Stimulated activated CD8-positive, alpha-beta memory T cell treated with anti-CD3 and anti-CD28 coated beads, Interleukin-12 subunit alpha, Interleukin-12 subunit beta, amount 100 ng/mL, for 24 hours (primary cell): ENCODE data around the gene BRD7.
"Not testable (repeated sequence)": the region's sequence is repeated elsewhere in the genome, so short reads cannot be mapped to it uniquely, and the experiment has no call there.

ENCODE experiments used
- DNase-seq: peaks from one replicate; pipeline ENCODE4 v3.0.0-alpha.2; 2020; ENCODE audit errors: extremely low read depth

The BRD7 gene

DNA sequence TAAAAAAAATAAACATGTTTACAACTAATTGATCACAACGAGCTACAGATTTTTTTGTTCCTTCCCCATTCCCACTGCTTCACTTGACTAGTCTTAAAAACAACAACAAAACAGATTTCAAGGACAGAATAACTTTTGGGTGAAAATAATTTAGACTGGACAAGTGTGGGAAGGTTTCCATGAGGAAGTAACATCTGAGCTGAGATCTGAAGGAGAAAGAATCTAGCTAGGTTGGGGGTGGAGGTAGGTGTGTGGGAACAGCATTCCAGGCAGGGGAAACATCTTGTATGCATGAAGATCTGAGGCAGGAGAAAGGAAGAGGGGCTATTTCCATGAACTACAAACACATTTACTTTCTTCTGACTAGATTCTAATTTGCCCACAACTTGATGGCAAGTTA is 9.2 kb downstream of the BRD7 start:
- DNase-seq, result no peak

DNA sequence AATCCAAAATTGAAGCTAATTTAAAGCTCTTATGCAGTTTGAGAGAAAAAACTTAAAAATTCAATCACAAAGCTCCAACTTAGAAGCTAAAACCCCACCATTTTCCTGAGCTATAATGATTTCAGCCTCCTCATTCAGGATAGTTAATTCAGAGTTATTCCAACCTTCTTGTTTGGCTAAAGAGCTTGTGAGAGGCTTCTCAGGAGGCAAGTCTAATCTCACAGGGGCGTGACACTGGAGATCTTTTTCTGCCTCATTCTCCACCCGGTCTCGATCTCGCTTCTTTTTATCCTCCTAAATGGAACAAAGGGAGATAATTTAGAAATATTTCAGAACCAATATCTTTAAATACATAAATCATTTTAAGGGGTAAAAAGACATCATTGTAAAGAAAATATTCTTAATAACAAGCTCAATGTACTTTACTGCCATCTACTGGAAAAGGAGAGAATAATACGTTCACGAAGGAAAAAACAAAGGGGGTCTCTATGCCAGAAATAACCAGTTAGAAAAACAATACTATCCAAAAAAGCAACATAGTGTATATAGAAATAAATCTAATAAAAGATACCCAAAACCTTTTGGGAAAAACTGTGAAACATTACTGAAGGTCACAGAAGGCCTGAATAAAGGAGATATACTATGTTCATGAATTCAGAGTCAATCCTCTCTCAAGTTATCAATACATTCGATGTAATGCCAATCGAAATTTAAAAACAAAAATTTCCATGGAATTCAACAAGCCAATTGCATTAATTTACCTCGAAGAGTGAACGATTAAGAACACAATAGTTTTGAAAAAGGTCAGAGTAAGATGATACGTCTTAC is 13.9 kb downstream of the BRD7 start:
- DNase-seq, result no peak

DNA sequence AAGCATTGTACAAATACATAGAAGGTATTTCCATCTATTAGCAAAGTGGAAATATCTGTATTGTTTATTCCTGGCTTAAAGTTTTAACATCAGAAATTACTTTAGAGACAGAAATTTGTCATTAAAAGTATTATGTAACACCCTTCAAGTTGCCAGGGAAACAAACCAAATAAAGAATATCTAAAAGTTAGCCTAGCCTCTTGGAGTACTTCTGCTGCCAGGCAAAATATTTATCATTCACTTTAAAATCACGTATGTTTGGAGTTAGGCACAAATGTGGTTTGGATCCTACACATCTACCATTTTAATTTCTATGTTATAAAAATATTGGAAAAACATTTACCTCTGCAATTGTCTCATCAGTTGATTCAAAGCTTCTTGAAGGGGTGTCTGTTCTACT is 14.7 kb downstream of the BRD7 start:
- DNase-seq, result no peak

DNA sequence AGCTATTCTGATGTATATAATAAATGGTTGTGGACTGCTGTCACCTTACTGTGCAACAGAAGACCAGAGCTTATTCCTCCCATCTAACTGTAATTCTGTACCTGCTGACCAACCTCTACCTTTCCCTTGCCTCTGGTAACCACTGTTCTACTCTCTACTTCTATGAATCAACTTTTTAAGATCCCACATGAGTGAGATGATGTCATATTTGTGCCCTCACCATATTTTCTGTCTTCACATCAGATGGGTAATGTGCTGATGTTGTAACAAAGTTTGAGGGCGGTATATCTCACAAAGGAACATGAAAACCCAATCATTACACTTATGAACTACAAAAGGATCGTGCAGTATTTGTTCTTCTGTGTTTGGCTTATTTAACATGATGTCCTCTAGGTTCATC is 16.8 kb downstream of the BRD7 start:
- no peak for DNase-seq

DNA sequence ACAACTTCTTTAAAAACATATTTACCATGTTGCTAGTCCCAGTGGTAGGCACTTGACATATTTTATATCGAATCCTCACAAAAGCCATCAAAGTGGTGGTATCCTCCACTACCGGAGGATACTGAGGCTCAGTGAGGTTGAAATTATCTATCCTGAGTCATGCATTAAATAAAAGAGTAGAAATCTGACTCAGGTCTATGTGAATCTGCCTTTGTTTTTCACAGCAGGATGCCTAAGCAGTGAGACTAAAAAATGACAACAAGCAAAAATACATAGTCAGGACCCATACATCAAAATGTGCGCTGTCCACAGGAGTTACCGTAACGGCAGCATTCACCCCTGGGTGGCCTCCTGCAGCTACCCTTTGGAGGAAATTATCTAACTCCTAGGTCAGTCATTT is 17.7 kb downstream of the BRD7 start:
- DNase-seq, result no peak

DNA sequence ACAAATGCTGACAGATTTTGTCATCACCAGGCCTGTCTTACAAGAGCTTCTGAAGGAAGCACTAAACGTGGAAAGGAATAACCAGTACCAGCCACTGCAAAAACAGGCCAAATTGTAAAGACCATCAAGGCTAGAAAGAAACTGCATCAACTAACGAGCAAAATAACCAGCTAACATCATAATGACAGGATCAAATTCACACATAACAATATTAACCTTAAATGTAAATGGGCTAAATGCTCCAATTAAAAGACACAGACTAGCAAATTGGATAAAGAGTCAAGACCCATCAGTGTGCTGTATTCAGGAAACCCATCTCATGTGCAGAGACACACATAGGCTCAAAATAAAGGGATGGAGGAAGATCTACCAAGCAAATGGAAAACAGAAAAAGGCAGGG is 23.6 kb downstream of the BRD7 start:
- not testable (repeated sequence) for DNase-seq

DNA sequence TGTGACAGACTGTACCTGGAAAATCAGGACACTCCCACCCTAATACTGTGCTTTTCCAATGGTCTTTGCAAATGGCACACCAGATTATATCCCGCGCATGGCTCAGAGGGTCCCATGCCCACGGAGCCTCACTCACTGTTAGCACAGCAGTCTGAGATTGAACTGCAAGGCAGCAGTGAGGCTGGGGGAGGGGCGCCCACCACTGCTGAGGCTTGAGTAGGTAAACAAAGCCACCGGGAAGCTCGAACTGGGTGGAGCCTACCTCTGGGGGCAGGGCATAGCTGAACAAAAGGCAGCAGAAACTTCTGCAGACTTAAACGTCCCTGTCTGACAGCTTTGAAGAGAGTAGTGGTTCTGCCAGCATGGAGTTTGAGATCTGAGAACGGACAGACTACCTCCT is 25.2 kb downstream of the BRD7 start:
- not testable (repeated sequence) for DNase-seq

DNA sequence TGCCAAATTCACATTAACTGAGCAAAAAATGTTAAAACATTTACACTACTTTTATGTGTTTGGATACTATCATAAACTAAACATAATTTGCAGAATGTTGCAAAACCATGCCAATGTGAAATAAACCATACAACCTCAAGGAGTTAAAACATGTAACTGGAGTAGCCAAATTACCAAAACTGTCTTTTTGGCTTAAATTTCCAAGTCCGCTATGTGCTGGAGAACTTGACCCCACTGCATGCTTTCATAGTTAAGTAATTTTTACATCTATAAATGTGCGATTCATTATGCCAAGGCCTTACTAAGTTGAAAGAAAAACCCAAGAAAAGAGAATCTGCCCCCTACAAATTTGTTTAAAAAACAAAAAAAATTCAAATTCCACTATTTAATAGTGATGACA is 28.2 kb downstream of the BRD7 start:
- DNase-seq, result no peak

DNA sequence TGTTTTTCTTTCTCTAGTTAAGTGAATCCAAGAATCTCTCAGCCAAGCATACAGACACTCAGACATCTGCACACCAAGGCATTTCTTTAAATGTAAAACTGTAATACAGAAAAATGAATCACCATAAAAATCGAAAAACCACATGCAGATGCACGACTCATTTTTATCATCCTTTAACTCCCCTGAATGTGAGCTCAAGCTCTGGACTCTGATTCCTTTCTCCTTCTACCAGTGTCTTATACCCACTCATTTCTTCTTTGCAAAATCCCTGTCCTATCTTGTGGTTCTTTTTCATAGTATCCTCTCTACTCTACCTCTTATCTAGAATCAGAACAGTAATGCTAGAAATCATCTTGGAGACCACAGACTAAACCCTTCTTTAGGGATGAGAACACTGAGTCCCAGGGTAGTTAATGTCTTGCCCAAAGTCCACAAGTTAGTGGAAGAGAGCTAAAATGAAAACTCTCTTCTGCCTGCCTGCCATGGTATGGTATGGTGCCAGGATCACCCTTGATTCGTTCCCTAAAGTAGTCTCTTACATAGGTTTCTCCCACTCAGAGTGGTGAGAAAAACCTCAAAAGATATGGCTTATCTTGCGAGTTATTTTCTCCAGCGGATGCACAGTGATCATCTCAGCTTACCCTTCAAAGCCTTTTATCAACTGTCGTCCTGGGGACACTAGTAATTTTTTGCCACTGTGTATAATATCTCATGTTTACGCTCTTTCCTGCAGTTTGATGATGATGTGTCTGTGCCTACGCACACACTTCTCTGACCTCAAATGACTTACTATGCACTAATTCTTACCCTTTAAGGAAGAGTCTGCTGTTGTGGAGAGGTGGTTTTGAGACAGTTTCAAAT is 30.2 kb downstream of the BRD7 start:
- DNase-seq, result no peak

DNA sequence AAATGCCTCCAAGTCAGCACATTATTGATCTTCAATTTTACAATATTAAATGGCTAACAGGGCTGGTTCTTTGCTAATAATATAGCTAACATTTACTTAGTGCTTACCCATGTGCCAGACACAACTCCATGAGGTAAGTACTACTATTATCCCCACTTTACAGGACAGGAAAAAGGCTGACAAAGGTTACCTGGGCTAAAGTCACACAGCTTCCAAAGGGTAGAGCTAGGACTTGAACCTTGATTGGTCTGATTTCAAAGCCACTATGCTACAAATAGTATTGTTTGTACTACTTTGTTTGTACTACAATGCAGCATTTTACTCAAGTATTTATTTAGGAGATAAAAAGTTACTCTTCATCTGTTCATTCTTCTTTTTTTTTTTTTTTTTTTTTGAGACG is 31.9 kb downstream of the BRD7 start:
- DNase-seq, result no peak

DNA sequence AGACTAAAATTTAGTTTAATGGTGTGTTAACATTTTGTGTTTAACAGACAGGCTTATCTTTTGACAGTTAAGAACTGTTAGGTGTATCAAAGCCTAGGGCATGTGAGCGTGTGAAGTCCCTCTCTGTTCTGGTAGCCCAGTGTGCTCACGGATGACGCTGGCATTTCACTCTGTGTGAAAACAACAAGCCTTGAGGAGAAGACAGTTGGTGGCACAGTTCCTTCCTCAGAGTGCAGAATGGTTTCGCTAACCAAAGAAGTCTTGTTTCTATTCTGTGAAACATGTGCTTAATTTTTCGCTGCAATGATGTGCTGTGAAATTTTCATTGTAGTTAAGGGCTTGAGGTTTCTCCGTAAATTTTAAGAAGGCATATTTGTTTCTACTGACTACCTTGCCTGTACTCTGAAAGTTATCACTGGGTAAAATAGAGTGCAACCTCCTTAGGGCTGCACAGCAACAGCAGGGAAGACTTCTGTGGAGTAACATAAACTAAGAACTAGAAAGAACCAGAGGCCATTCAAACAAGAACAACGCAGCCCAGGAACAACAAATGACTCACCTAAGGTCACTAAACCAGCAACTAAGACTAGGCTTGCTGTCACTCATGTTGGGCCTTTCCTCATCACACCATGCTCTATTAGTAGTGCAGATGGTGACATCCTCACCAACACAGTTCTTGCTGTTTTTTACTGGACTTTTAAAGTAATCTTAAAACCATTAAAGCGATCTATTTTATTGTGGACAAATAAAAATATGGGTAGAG is 33.4 kb downstream of the BRD7 start:
- DNase-seq, result no peak

DNA sequence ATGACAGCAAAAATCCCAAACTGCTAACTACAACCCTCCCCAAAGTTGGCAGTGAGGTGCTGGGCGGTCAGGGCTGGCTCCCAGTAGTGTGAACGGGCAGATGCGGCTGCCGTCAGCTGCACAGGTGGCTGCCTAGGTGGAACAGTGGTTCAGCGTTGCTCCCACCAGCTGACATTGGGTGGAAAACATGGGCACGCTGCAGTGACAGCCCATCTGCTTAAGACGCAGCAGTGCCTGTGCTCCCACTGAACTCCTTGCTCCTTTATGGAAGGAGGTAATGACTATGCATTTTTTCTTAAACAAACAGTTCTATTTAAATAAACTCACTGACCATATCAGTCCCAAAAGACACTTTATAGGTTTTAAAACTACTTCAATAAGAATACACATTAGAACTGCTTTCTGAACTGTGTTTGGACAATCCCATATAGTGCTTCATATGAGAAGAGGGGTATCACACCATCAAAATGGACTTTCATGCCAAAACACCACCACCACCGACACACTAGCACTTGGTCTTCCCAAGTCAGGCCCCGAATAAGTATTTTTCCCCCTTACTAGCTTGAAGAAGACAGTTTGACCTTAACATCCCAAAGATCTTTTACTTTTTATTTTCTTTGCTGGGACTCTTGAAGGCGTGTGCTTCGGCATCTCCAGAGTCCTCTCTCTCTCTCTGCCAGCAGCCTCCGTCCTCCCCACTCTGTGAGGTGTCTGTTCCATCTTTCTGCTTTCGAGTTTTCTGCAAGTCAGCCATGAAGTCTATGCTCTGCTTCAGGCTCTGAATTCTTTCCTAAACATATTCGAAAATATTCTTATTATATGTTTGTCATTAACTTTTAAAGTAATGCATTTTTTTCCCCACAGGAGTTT is 34.4 kb downstream of the BRD7 start:
- DNase-seq, result no peak

DNA sequence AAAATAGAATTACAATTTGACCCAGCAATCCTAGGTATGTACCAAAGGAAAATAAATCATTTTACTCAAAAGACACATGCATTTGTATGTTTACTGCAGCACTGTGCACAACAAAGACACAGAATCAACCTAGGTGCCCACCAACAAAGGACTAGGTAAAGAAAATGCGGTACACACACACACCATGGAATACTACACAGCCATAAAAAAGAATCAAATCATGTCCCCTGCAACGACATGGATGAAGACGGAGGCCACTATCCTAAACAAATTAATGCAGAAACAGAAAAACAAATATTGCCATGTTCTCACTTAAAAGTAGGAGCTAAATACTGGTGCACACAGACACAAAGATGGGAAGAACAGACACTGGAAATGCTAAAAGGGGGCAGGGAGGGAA is 36.2 kb downstream of the BRD7 start:
- no peak for DNase-seq

DNA sequence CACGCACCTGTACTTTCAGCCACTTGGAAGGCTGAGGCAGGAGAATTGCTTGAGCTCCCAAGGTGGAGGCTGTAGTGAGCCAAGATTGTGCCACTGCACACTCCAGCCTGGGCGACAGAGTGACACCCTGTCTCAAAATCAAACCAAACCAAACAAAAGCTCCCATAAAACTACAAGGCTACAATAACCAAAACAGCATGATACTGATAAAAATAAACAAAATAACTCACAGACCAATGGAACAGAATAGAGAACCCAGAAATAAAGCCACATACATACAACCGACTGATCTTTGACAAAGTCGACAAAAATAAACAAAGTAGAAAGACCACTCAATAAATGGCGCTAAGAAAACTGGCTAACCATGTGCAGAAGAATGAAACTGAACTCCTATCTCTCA is 37.2 kb downstream of the BRD7 start:
- DNase-seq, result no peak

DNA sequence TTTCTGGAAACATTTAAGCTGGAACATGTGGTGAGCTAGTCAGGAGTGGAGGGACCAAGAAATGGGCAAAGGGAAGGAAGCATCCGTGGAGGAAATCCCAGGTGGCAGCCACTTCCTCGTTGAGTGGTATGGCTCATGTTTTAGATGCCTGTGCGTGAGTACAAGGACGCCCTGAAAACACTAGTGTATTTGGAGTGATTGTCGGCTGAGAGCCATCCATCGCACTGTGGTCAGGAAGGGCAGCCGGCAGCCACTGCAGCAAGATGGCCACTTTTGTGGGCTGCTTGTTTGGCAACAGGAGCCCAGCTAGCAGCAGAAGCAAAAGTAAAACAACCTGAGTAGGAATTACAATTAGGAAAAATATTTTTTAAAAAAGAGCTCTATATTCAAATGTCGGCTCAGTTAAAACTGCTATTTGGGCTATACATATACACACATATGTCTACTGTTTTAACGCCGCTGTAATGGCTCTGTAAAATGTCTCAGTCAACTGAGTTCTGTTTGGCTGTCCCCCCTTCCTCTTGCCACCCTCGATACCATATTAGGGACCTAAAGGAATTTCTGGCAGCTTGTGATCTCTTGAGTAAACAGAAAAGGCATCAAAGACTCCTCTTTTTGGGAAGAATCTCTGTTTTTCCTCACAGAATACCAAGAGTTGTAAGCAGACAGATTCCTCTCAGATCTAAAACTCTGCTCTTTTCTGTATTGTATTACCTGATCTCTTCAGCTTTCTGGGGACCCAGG is 39.2 kb downstream of the BRD7 start:
- no peak for DNase-seq

DNA sequence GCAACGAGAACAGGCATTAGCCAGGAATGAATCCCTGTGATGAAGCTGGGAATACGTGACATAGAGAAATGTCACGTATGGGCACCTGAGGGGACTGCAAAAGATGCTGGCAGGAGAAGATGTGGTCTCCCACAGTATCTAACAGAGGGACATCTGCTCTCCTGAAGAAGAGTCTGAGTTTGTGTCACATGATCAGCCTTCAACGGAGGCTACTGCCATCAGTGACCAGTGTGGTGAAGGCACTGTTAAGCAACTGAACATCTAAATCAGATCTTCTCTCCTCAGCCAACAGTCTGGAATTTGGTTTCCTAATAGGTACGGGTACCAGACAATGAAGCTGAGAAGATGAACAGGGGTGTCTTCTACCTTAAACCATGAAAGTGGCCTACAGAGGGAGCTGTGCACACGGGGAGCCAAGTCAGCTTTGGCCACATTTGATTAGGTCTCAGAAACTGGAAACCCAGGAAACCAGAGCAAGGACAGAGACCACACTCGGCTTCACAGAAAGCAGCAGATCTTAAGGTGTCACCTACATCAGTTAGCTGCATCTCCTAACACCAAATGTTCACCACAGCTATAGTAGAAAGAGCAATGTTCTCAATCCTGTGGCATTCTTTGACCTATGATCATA is 41.8 kb downstream of the BRD7 start:
- DNase-seq, result no peak

DNA sequence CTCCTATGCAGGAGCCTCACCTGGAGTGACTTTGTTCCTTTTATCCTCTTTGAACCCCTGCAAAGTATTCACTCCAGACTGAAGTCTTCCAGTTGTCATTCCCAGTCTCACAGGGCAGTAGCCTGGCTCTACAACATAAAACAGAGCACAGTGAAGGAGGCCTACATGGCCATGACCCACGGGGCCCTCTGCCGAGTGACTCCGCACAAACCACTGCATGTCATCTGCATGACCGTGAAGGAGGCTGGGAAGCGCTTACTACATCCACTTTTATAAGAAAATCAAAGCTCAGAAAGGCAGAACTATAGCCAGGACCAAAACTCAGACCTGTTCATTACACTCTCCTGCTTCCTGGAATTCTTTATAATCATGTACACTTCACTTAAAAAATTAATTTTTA is 42.5 kb downstream of the BRD7 start:
- no peak for DNase-seq

DNA sequence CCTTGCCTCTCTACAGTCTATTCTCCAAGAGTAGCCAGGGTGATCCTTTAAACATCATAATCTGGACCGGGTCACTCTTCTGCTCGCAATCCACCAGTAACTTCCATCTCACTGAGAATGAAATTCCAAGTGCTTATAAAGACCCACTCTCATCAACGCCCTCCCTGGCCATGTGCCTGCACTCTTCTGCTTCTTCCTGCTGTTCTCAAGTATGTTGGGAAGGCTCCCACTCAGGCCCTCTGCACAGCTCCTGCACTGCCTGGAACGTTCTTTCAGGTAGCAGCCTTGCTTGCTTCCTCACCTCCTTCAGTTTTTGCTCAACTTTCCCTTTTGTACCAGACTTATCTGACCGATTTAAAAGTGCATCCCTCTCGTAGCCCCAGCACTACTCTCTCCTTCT is 44.4 kb downstream of the BRD7 start:
- no peak for DNase-seq

DNA sequence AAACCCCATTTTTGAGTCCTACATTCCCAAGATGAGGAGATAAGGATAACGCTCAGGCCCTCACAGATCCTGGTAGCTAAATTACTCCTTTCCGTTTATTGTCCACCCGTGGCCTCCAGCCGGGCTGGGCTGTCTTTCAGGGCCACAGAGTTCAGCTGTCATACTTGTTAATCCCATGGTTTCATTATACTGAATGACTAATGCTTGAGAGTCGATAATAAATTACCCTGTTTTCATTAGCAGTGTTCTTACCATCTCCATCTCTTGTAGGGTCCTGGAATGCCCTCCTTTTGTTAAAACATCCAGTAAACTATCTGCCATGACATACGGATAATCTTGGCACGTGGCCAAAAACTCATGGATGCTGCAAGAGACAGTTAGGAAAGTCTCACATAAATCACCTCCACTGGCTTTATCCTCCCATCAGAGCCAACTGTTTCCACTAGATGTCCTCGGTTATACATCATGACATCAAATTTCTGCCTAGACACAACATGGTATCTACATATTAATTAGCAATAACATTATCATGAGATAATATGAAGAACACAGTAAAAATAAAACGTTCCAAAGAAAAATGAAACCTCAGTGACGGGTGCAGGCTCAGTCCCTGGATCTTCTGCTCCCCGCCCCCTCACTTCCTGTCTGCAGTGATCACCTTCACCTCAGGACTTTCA is 45.3 kb downstream of the BRD7 start:
- no peak for DNase-seq

DNA sequence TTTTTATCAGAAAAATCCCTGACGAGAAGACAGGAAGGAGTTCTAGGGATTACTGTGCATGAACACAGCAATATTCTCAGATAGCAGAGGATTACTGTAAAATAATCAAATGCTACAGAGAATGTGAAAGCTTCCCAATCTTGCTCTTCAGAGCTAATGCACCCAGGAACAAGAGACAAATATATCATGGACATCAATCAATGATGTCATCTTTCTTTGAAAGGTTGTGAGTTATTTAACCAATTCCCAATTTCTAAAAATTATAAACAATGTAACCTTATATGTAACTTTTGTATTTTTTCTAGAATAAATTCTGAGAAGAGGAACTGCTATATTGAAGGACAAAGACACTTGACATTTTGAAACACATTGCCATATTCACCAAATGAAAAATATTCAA is 46.5 kb downstream of the BRD7 start:
- DNase-seq, result no peak
